Measurements from ENCODE around the gene ANK2.

ANK2 gene

GRCh38 chr4:113049421-113050370, at the start of gene ANK2:
Gene ANK2 (plus strand): TSS chr4:113049653. CDS start chr4:113049729, 76 bp downstream.
- peak; percentile 89 for DNase-seq (ENCODE audit: low spot score)

- DNase-seq (ENCODE audit: low spot score): no peak
Measured at GRCh38 chr4:113003841-113004240, 45.6 kb upstream of the ANK2 start.

GRCh38 chr4:113004655-113005054, 44.8 kb upstream of the ANK2 start:
- no peak for DNase-seq (ENCODE audit: low spot score)

- no peak for DNase-seq (ENCODE audit: low spot score)
Measured at GRCh38 chr4:113006632-113007031, 42.8 kb upstream of the ANK2 start.

- no peak for DNase-seq (ENCODE audit: low spot score)
Measured at GRCh38 chr4:113007151-113007550, 42.3 kb upstream of the ANK2 start.

GRCh38 chr4:113008135-113008534, 41.3 kb upstream of the ANK2 start:
- no peak for DNase-seq (ENCODE audit: low spot score)

GRCh38 chr4:113008716-113009115, 40.7 kb upstream of the ANK2 start:
- no peak for DNase-seq (ENCODE audit: low spot score)

- DNase-seq (ENCODE audit: low spot score): no peak
Measured at GRCh38 chr4:113009461-113009860, 40.0 kb upstream of the ANK2 start.

- no peak for DNase-seq (ENCODE audit: low spot score)
Measured at GRCh38 chr4:113012122-113012725, 37.2 kb upstream of the ANK2 start.

- no peak for DNase-seq (ENCODE audit: low spot score)
Measured at GRCh38 chr4:113012786-113013185, 36.7 kb upstream of the ANK2 start.

GRCh38 chr4:113013751-113014150, 35.7 kb upstream of the ANK2 start:
- no peak for DNase-seq (ENCODE audit: low spot score)

- DNase-seq (ENCODE audit: low spot score): no peak
Measured at GRCh38 chr4:113016377-113016776, 33.1 kb upstream of the ANK2 start.

- DNase-seq (ENCODE audit: low spot score): no peak
Measured at GRCh38 chr4:113020966-113021365, 28.5 kb upstream of the ANK2 start.

GRCh38 chr4:113024388-113024787, 25.1 kb upstream of the ANK2 start:
- DNase-seq (ENCODE audit: low spot score): no peak

- no peak for DNase-seq (ENCODE audit: low spot score)
Measured at GRCh38 chr4:113025416-113025815, 24.0 kb upstream of the ANK2 start.

- DNase-seq (ENCODE audit: low spot score): no peak
Measured at GRCh38 chr4:113026556-113026955, 22.9 kb upstream of the ANK2 start.

- DNase-seq (ENCODE audit: low spot score): no peak
Measured at GRCh38 chr4:113028074-113028473, 21.4 kb upstream of the ANK2 start.

- no peak for DNase-seq (ENCODE audit: low spot score)
Measured at GRCh38 chr4:113031212-113031611, 18.2 kb upstream of the ANK2 start.

- DNase-seq (ENCODE audit: low spot score): no peak
Measured at GRCh38 chr4:113040793-113041192, 8.7 kb upstream of the ANK2 start.

GRCh38 chr4:113042502-113042901, 7.0 kb upstream of the ANK2 start:
- no peak for DNase-seq (ENCODE audit: low spot score)

- DNase-seq (ENCODE audit: low spot score): no peak
Measured at GRCh38 chr4:113043591-113043990, 5.9 kb upstream of the ANK2 start.

- DNase-seq (ENCODE audit: low spot score): no peak
Measured at GRCh38 chr4:113050371-113050755, 910 bp downstream of the ANK2 start.

- DNase-seq (ENCODE audit: low spot score): no peak
Measured at GRCh38 chr4:113050837-113051236, 1.4 kb downstream of the ANK2 start.
